ENCODE measurements around the gene GTF3C2. TPM values are rescaled to one million over a fixed set of nuclear protein-coding genes. Genes with fewer than 3 reads are reported as not detected.
"Not testable (repeated sequence)": the region's sequence is repeated elsewhere in the genome, so short reads cannot be mapped to it uniquely, and the experiment has no call there.

Gene GTF3C2
- total RNA-seq, 1 experiment from 2014 or later: 109 TPM

DNA sequence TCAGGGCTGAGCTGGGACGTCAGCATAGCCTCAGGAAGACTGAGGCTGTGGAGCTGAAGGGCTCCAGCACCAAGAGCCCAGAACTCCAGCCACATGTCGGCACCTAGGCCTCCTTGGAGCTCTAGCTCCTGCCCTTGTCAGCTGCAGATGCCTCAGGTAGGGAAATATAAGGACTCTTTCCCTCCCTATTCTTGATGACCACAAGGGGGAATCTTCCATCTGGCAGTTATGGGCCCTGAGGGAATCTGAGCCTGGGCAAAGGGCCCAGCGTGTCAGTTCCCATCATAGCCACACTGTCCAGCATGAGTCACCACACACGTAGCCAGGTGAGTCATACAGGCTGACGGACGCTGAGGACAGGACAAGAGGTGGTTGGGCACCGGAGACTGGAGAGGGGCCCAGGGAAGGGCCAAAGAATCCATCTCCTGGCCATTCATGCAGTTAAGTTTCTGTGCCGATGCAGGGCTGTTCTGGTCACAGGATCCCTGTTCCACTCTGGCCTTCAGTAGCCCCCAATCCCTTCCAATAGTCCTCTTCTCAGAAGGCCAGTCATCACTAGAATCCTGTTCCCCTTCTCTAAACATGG lies 35.5 kb downstream of the GTF3C2 start:
- Mint-ChIP-seq H3K27me3 (ENCODE audit: low read depth) (no peaks in the 10 kb centered on the region), H3K36me3 (ENCODE audit: insufficient read depth in 1 of 3, low read depth in 3 of 3) (peaks cover 0 to 8% (median 6%) of the 10 kb centered on the region in 3 experiments; a peak in 5 of 7 replicates), H3K4me3 (peak overlapping the region; percentile 59 to 87; a peak in 4 of 5 replicates), H3K9me3 (peaks cover 0 to 2% of the 10 kb centered on the region in 2 experiments; a peak in 2 of 5 replicates), H3K27ac (peak overlapping the region in 2 of 3 experiments; percentile 63 to 85; a peak in 4 of 7 replicates), H3K4me1 (peaks cover 19 to 25% of the 10 kb centered on the region in 2 experiments)
- Histone ChIP-seq H3K4ac (ENCODE audit: low read depth, low read length) (no peak overlapping the region), H4K5ac (ENCODE audit: insufficient read length, low read depth, low read length) (no peak overlapping the region), H3K23ac (ENCODE audit: insufficient read length, low read depth, low read length) (no peak overlapping the region), H3K56ac (ENCODE audit: insufficient read length, low read depth, low read length) (no peak overlapping the region), H2BK12ac (ENCODE audit: insufficient read length, low read depth, low read length) (no peak overlapping the region), H3K27ac (ENCODE audit: insufficient read length, low read depth, low read length) (no peak overlapping the region), H3K4me2 (ENCODE audit: insufficient read depth, insufficient read length, low read length) (no peak overlapping the region), H2BK15ac (ENCODE audit: low read depth, low read length) (no peak overlapping the region), H4K91ac (ENCODE audit: insufficient read length, low read depth, low read length) (no peak overlapping the region), H3K14ac (ENCODE audit: insufficient read depth, low read length) (no peak overlapping the region), H3K18ac (ENCODE audit: insufficient read length, low read depth, low read length) (no peak overlapping the region), H4K20me1 (ENCODE audit: control insufficient read depth, insufficient read depth, insufficient read length) (no peaks in the 10 kb centered on the region), H3K27me3 (ENCODE audit: insufficient read depth, low read length) (no peaks in the 10 kb centered on the region), H2BK5ac (ENCODE audit: insufficient read length, low read length) (no peak overlapping the region), H3K9me3 (ENCODE audit: control insufficient read depth, low read depth, low read length) (no peaks in the 10 kb centered on the region), H4K8ac (replicated peaks; ENCODE audit: insufficient read length, low read depth, low read length) (no peak overlapping the region), H3K79me1 (ENCODE audit: insufficient read depth, low read depth, low read length, poor library complexity, severe bottlenecking) (no peaks in the 10 kb centered on the region), H2AFZ (ENCODE audit: low read length) (no peak overlapping the region), H3K9ac (ENCODE audit: extremely low read depth, insufficient read length, low read length) (no peak overlapping the region), H2BK120ac (ENCODE audit: low read depth, low read length, poor library complexity, severe bottlenecking) (no peak overlapping the region), H3T11ph (ENCODE audit: low read length) (no peak overlapping the region), H3K23me2 (ENCODE audit: insufficient read length, low read depth, low read length, poor library complexity, severe bottlenecking) (peaks cover 10% of the 10 kb centered on the region), H3K4me1 (ENCODE audit: insufficient read depth, low read length) (peaks cover 6% of the 10 kb centered on the region; the same call in 1 of the 2 replicates), H3K79me2 (ENCODE audit: insufficient read depth, low read length) (no peaks in the 10 kb centered on the region), H2AK5ac (ENCODE audit: insufficient read length, low read length) (no peak overlapping the region), H2BK20ac (ENCODE audit: low read depth, low read length, poor library complexity, severe bottlenecking) (no peak overlapping the region)
- peak; percentile 84 for DNase-seq
- WGBS (ENCODE audit: extremely low coverage, insufficient read length, low lambda C conversion rate): no CpG with 5 or more reads among the region's 8 CpGs
- TF ChIP-seq, protein P1, sequence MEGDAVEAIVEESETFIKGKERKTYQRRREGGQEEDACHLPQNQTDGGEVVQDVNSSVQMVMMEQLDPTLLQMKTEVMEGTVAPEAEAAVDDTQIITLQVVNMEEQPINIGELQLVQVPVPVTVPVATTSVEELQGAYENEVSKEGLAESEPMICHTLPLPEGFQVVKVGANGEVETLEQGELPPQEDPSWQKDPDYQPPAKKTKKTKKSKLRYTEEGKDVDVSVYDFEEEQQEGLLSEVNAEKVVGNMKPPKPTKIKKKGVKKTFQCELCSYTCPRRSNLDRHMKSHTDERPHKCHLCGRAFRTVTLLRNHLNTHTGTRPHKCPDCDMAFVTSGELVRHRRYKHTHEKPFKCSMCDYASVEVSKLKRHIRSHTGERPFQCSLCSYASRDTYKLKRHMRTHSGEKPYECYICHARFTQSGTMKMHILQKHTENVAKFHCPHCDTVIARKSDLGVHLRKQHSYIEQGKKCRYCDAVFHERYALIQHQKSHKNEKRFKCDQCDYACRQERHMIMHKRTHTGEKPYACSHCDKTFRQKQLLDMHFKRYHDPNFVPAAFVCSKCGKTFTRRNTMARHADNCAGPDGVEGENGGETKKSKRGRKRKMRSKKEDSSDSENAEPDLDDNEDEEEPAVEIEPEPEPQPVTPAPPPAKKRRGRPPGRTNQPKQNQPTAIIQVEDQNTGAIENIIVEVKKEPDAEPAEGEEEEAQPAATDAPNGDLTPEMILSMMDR (conservative IDR thresholded peaks at IDR 0.05): peak; percentile 64

DNA sequence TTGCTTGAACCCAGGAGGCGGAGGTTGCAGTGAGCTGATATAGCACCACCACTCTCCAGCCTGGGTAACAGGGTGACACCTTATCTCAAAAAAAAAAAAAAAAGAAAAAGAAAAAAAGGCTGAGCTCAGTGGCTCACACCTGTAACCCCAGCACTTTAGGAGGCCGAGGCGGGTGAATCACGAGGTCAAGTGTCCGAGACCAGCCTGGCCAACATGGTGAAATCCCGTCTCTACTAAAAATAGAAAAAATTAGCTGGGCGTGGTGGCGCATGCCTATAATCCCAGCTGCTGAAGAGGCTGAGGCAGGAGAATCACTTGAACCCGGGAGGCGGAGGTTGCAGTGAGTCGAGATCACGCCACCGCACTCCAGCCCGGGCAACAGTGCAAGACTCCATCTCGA lies 36.7 kb downstream of the GTF3C2 start:
- H3K36me3 Mint-ChIP-seq (ENCODE audit: insufficient read depth in 1 of 3, low read depth in 3 of 3); H3K27me3 Mint-ChIP-seq (ENCODE audit: low read depth): not testable (repeated sequence)
- no CpG with 5 or more reads among the region's 15 CpGs for WGBS (ENCODE audit: extremely low coverage, insufficient read length, low lambda C conversion rate)

More for the DNA sequence above, 36.7 kb downstream of the GTF3C2 start:
- H2AK5ac ChIP-seq (ENCODE audit: insufficient read length, low read length); H4K91ac ChIP-seq (ENCODE audit: insufficient read length, low read depth, low read length); H4K5ac ChIP-seq (ENCODE audit: insufficient read length, low read depth, low read length); DNase-seq; H3K79me1 ChIP-seq (ENCODE audit: insufficient read depth, low read depth, low read length, poor library complexity, severe bottlenecking); H3K14ac ChIP-seq (ENCODE audit: insufficient read depth, low read length); H2BK120ac ChIP-seq (ENCODE audit: low read depth, low read length, poor library complexity, severe bottlenecking); H3K27ac ChIP-seq (ENCODE audit: insufficient read length, low read depth, low read length); H3K9me3 ChIP-seq (ENCODE audit: control insufficient read depth, low read depth, low read length); H3K27me3 ChIP-seq (ENCODE audit: insufficient read depth, low read length); H2AFZ ChIP-seq (ENCODE audit: low read length); H2BK15ac ChIP-seq (ENCODE audit: low read depth, low read length); H3K9me3 Mint-ChIP-seq; H2BK5ac ChIP-seq (ENCODE audit: insufficient read length, low read length); H4K8ac ChIP-seq (replicated peaks; ENCODE audit: insufficient read length, low read depth, low read length); H3K27ac Mint-ChIP-seq; H2BK12ac ChIP-seq (ENCODE audit: insufficient read length, low read depth, low read length); H3K18ac ChIP-seq (ENCODE audit: insufficient read length, low read depth, low read length); H3K9ac ChIP-seq (ENCODE audit: extremely low read depth, insufficient read length, low read length); H3T11ph ChIP-seq (ENCODE audit: low read length); H2BK20ac ChIP-seq (ENCODE audit: low read depth, low read length, poor library complexity, severe bottlenecking); H3K56ac ChIP-seq (ENCODE audit: insufficient read length, low read depth, low read length); H3K4me3 Mint-ChIP-seq; H3K23ac ChIP-seq (ENCODE audit: insufficient read length, low read depth, low read length); H3K4ac ChIP-seq (ENCODE audit: low read depth, low read length); H3K4me1 ChIP-seq (ENCODE audit: insufficient read depth, low read length); H3K79me2 ChIP-seq (ENCODE audit: insufficient read depth, low read length); H4K20me1 ChIP-seq (ENCODE audit: control insufficient read depth, insufficient read depth, insufficient read length); H3K4me2 ChIP-seq (ENCODE audit: insufficient read depth, insufficient read length, low read length): not testable (repeated sequence)
- peaks cover 10% of the 10 kb centered on the region for H3K23me2 ChIP-seq (ENCODE audit: insufficient read length, low read depth, low read length, poor library complexity, severe bottlenecking)
- H3K4me1 Mint-ChIP-seq: peaks cover 22 to 27% of the 10 kb centered on the region in 2 experiments
